HG03469 (cell line): ENCODE data around the gene FCHSD1.
A peak's percentile ranks its signal among the peaks of the same experiment; 100 is the strongest.
"Not testable (repeated sequence)": the region's sequence is repeated elsewhere in the genome, so short reads cannot be mapped to it uniquely, and the experiment has no call there.

ENCODE experiments used
- ATAC-seq: cut with Tn5 transposase; IDR thresholded peaks from one replicate; pipeline ENCODE4 v1.9.1; 2021; ENCODE audit warnings: mild to moderate bottlenecking, moderate library complexity, moderate number of reproducible peaks; ENCODE audit not compliant: unreplicated experiment

Gene FCHSD1

DNA sequence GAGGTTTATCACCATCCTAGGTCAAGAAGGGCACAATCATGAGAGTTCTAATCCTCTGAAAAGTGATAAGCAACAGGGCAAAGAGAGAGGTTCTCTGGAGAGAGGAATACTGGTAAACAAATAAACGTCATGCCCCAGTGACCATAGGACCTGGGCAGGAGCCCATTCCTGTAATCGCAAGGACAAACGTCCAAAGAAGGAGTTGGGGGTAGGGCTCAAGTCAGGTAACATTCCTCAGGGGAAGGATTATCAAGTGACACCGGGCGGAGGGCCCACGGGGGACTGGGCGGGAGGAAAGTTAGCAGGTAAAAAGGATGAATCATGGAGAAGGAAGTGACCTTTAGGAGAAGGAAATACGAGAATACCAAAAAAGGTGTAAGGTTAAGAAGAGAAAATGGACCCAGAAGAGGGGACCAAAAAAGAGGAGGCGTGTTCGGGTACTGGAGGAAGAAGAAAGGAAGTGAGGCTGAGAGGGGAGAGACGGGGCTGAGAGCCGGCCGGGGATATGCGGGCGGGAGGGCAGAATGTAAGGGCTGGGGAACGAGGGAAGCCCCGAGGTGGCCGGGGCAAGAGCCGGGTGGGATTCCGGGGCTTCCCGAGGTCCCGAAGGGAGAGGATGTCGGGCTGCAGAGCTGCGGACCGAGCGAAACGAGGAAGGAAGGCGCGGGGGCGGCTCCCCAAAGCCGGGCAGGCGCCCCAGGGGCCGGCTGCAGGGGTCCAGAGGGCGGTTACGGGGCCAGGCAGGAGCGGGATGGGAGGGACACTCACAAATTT, 33.0 kb downstream of the FCHSD1 start:
- peak; percentile 7 for ATAC-seq

GRCh38 chr5:141617682-141618029, 33.6 kb downstream of the FCHSD1 start:
- no peak for ATAC-seq

DNA sequence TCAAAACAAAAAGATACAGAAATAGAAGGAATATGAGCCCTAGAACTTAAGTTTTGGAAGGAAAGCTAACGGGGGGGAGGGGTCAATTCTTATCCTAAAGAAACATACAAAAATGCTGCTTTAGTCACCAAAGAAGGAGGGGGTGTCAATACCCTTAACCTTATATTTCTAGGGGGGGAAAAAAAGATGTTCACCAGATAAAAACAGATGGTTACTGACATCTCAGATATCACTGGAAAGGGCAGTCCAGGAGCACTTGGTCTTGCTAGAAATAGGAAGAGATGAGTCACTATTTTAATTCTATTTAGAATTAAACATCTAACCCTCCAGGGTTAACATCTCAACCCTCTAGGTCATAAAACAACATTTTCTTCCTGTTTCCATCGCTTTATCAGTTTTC, 34.1 kb downstream of the FCHSD1 start:
- ATAC-seq: no peak

DNA sequence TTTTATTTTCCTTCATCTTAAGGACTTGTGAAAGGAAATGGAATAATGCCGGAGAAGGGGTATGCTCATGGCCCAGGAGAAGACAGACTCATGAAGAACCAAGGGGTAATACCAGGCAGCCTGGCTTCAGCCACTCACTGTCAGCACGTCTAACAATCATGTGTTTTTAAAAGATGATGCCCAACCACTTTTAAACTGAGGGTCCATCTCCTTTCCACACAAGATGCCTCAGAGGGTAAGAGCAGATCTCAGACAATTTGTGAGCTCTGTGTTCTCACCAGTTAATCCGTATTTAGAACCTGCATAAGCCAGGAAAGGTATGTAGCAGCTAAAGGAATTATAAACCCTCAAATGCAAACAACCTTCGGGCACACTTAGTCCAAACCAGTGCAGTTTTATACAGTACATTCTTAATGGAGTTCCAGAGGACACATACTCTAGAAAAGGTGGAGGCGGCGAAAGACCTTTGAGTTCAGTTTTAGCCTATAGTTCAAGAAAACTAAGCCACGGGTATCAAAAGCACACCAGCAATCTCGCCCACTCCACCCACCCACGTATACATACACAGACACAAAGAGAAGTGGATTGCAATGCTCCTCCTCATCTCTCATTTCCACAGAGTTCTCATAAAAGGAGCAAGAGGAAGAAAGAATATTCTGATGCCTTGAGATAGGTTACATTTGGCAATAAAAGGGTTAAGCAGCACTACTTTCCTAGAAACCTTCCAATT, 35.1 kb downstream of the FCHSD1 start:
- no peak for ATAC-seq

GRCh38 chr5:141613344-141613743, 37.9 kb downstream of the FCHSD1 start:
- ATAC-seq: no peak

DNA sequence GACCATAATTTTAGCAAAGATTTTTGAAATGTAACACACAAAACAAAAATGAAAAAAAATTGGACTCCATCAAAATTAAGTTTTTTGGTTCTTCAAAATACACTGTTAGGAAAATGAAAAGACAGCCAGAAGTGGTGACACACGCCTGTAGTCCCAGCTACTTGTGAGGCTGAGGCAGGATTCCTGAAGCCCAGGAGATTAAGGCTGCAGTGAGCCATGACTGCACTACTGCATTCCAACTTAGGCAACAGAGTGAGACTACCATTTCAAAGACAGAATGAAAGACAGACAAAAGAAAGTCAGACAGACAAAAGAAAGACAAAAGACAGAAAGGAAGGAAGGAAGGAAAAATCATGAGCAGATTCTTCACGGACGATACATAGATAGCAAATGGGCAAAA, 39.9 kb downstream of the FCHSD1 start:
- no peak for ATAC-seq

DNA sequence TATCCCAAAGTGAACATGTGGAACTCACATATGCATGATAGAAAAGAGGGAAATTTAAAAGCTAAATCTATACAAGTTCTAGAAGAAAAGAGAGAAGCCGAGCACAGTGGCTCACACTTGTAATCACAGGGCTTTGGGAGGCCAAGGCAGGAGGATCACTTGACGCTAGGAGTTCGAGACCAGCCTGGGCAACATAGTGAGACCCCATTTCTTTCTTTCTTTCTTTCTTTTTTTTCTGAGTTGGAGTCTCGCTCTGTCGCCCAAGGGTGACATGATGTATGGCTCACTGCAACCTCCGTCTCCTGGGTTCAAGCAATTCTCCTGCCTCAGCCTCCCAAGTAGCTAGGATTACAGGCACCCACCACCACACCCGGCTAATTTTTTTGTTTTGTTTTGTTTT, 41.3 kb downstream of the FCHSD1 start:
- ATAC-seq: not testable (repeated sequence)

DNA sequence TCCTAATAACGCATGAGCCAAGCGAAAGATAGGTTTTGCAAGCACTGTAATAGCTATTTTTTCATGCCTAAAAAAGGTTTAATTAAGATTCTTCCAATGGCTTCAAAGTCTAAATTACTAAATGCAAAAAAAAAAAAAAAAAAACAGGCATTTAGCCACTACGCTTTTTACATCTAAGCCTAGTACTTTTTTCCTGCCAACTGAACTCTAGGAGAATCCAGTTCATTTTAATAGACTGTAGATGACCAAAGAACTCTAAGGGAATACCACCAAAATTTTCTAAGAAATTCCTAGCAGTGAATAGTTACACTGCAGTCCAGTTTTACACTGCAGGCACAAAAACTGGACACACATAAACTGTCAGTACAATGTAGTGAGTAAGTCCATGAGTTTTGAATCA, 42.2 kb downstream of the FCHSD1 start:
- no peak for ATAC-seq

DNA sequence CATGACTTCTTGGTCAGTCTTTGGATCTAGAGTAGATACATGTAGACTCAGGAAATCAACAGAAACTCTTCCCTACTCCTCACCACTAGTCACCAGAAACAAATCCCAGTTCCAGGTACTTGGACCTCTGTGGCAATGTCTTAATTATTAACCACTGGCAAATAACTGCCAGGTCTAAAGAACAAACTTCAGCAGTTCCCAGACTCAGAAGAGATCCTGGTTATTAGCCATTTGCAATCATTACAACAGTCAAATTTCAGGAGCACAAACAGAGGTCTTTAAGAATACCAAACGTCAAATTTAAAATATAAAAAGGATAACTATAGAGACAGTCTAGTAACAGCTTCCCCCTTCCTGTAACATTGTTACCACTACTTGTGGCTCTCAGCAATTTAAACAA, 42.7 kb downstream of the FCHSD1 start:
- no peak for ATAC-seq

- no peak for ATAC-seq
These were observed 43.2 kb downstream of the FCHSD1 start for GRCh38 chr5:141608046-141608445.

DNA sequence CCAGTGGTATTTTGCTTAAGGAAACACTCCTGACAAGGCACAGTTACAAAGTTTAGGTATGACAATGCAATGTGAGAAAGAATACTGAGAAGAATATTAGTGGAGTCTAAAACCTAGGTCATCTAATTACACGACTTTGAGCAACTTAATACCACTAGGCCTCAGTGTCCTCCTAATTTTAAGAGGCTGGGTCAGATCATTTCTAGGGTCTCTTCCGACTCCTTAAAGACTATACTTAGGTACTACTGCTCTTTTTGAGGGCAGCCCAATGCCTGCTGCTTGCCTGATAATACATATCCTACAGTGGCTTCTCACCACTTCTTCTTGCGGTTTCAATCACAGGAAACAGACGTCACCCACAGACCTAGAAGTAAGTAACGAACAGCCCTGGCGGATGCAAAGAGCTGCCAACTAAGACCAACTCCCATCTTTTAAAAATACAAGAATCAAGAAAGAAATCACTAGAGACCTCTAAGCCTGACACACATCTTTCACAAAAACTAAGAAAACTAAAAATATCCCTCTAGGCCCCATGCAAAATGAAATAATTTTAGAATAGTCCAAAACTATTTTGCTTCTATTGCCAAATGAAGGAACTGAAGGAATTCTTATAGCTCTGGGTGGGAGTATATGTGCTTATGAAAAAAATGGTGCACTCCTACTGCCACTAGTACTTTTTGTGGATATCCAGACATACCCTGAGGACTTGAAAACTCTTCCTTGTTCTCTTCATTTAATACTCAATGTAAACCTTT, 45.5 kb downstream of the FCHSD1 start:
- peak; percentile 89 for ATAC-seq

GRCh38 chr5:141603923-141604717, 47.1 kb downstream of the FCHSD1 start:
- ATAC-seq: no peak

- no peak for ATAC-seq
These were observed 48.6 kb downstream of the FCHSD1 start for GRCh38 chr5:141602606-141603005.

GRCh38 chr5:141598391-141599345, 52.5 kb downstream of the FCHSD1 start:
- peak; percentile 41 for ATAC-seq

DNA sequence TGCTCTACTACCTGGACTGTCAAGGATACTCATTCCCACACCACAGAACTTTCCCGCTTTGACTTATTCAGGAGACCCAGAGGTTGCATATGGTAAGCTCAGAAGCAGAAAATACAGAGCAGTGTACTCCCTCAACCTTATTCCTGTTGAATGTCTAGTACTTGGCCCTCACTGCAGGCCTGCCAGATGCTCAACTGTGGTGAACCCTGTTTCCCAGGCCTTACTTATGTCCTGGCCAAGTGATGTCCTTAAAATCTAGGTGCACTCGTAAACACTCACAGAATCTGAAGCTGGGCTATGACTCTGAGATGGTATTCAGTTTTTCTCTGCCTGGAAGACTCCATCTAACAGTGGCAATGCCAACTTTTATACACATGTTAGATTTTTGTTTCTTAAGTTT, 53.4 kb downstream of the FCHSD1 start:
- ATAC-seq: no peak

GRCh38 chr5:141597394-141597793, 53.8 kb downstream of the FCHSD1 start:
- ATAC-seq: no peak

GRCh38 chr5:141596867-141597266, 54.4 kb downstream of the FCHSD1 start:
- no peak for ATAC-seq

DNA sequence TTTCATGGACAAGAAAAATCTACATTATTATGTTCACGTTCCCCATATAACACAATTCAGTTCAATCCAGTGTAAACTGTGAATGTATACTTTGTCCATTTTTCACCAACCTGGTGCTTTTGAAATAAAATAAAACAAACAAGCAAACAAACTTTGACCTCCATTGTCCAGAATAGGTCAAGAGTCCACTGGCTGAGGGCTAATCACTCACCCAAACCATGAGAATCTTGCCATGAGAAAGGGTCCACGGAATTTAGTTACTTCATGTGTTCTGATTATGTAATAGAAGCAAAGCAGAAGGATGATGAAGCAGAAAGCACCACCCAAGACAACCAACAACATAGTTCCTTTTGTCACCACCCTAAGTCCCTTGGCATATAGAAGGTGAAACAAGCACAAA, 61.1 kb downstream of the FCHSD1 start:
- no peak for ATAC-seq
